Dermis blood vessel endothelial cell (primary cell): Measurements from ENCODE around the gene EME2. TPM values are rescaled to one million over a fixed set of nuclear protein-coding genes. Genes with fewer than 3 reads are reported as not detected.
"Not testable (repeated sequence)": the region's sequence is repeated elsewhere in the genome, so short reads cannot be mapped to it uniquely, and the experiment has no call there.

Experiments
- DNase-seq: peaks from one replicate; pipeline ENCODE4 v3.0.0; 2010
- total RNA-seq: library from RNA; depleted of rRNA; stranded (reverse); fragments of >200 nt; gene quantifications from 2 replicates; pipeline ENCODE4 v1.2.3, GENCODE V29; 2014

The EME2 gene, protein sequence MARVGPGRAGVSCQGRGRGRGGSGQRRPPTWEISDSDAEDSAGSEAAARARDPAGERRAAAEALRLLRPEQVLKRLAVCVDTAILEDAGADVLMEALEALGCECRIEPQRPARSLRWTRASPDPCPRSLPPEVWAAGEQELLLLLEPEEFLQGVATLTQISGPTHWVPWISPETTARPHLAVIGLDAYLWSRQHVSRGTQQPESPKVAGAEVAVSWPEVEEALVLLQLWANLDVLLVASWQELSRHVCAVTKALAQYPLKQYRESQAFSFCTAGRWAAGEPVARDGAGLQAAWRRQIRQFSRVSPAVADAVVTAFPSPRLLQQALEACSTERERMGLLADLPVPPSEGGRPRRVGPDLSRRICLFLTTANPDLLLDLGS
- total RNA-seq: 9.7 and 16.5 TPM in 2 replicates

DNA sequence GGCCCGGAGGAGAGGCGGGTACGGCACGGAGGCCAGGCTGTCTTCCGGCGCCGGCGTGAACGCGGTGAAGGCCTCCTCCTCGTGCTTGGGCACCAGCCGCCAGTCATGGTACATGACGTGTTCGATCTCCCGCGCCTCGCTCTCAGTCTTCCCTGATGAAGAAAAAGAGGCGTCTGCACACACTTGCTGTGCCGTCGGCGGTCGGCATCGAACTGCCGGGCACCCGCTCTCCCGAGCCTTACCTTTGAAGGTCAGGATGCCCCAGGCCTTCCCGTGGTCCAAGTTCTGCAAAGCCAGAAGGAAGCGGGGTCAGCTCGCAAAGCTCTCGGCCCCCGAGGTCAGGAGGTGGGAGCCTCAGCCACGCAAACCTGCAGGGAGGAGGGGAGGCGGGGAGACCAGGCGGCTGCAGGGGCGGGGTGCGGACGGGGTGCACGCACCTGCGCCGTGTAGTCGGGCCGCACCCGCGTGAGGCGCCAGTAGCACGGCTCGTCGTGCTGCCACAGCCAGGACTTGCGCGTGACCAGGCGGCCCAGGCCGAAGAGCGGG, at the start of gene EME2:
Gene EME2, plus strand, starts transcription at position 449 of the 546 bp plus-strand sequence. CDS start 418 bp downstream, outside the sequence.
- peak; percentile 42 for DNase-seq

DNA sequence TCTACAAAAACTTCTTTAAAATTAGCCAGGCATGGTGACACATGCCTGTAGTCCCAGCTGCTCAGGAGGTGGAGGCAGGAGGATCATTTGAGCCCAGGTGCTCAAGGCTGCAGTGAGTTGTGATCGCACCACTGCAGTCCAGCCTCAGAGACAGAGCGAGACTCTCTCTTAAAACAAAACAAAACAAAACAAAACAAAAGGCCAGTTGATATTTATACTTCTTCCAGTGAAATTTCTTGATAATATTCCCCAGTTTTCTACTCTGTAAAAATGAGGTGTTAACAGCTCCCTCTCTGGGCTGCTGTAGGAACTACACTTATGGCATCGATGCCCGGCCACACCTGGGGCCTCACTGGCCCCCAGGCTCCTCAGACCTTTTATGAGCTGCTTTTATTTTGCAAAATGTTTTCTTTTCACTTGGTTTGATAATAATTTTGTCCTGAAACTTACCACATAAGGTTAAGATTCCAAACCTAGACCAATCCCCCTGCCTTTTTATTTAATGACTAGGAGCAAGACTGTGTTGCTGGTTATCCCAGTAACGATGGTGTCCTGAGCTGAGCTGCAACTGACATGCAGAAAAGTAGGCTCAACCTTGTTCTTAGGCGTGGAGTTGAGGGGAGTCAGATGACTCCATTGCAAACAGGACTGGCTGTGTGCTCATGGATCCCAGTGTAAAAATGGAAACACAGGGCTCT, 49.0 kb upstream of the EME2 start:
- peak; percentile 73 for DNase-seq

GRCh38 chr16:1724491-1724890, 48.1 kb upstream of the EME2 start:
- DNase-seq: no peak

- no peak for DNase-seq
These were observed 45.7 kb upstream of the EME2 start for GRCh38 chr16:1726661-1727502.

- DNase-seq: no peak
These were observed 44.7 kb upstream of the EME2 start for GRCh38 chr16:1727651-1728624.

GRCh38 chr16:1729026-1729425, 43.6 kb upstream of the EME2 start:
- DNase-seq: no peak

GRCh38 chr16:1729445-1729844, 43.2 kb upstream of the EME2 start:
- DNase-seq: no peak

DNA sequence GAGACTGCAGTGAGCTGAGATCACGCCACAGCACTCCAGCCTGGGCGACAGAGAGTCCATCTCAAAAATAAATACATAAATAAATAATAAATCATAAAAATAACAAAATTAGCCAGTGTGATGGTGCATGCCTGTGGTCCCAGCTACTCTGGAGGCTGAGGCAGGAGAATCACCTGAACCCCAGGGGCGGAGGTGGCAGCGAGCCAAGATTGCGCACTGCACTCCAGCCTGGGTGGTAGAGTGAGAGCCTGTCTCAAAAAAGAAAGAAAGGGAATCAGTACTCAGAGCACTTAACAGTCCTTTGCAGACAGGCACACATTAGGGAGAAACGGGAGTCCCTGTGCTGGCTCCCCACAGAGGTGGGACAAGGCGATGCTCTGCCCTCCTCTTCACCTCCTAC, 41.5 kb upstream of the EME2 start:
- DNase-seq: no peak

GRCh38 chr16:1731603-1732002, 41.0 kb upstream of the EME2 start:
- no peak for DNase-seq

DNA sequence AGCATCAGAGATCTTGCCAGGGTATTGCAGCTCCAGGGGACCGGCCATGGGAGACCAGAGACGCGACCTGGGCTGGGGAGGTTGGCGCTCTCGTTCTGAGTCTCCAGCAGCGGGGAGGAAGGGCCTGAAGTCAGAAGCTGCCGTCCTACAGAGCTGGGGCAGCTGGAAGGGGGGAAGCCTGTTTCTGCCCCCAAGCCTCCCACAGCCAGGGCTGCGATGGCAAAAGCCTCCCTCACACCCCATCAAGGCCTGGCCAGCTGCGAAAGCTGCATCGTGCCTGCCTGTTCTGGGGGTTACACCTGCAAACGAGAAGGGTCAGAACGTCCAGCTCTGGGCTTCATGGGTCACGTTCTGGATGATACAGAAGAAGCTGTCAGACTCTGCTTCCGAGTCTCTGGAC, 40.5 kb upstream of the EME2 start:
- DNase-seq: no peak

DNA sequence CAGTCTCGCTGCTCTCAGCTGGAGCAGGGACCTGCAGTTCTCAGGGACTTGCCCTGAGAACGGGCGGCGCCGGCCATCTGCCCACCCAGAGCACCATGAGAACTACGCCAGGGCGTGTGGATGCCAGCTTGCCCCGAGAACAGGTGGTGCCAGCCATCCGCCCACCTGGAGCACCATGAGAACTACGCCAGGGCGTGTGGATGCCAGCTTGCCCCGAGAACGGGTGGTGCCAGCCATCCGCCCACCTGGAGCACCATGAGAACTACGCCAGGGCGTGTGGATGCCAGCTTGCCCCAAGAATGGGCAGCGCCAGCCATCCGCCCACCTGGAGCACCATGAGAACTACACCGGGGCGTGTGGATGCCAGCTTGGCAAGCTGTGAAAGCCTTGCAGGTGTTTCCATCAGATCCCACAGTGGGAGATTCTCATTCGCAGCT, 40.0 kb upstream of the EME2 start:
- not testable (repeated sequence) for DNase-seq

DNA sequence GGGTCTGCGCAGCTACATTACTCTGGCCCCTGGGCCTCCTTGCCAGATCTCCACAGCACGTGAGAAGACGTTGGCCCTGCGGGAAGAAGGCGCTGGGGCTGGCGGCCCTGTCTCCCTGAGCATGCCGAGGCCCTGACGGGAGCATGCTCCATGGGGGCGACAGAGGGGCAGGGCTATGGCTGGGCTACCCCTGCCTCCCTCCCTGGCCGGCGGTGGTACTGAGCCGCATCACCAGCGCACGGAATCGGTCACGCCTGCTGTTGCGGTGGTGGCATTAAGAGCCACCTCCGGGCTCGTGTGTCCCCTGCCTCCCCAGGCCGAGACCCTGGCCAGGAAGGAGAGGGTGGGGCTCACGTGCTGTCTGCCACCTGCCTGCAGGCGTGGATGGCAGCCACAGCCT, 38.5 kb upstream of the EME2 start:
- no peak for DNase-seq

DNA sequence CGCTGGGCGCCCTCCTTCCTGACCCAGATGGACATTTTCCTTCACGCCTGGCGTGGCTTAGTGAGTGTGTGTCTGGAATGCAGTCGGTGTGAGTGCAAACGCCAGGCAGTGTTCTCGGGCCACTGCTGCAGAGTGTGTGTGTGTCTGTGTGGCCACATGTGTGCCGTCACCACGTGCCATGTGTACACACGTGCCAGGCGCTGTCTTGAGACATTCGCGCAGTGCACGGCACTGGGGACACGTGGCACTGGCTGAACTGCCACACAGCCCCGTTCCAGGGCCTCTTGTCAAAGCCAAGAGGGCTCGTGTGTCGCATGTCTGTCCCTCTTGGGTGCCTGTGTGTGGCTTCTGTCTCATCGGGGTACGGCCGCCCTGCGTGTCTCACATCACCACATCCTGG, 37.8 kb upstream of the EME2 start:
- DNase-seq: no peak

DNA sequence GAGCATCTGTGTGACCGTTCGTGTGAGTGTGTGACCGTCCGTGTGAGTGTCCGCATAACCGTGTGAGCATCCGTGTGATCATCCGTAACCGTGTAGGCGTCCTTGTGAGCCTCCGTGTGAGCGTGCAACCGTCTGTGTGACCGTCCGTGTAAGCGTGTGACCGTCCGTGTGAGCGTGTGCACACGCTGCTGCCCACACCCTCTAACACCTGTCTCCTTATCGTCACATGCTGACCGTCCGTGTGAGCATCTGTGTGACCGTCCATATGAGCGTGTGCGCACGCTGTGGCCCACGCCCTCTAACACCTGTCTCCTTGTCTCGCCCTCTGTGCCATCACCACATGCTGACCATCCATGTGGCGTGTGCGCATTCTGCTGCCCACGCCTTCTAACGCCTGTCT, 32.4 kb upstream of the EME2 start:
- no peak for DNase-seq

DNA sequence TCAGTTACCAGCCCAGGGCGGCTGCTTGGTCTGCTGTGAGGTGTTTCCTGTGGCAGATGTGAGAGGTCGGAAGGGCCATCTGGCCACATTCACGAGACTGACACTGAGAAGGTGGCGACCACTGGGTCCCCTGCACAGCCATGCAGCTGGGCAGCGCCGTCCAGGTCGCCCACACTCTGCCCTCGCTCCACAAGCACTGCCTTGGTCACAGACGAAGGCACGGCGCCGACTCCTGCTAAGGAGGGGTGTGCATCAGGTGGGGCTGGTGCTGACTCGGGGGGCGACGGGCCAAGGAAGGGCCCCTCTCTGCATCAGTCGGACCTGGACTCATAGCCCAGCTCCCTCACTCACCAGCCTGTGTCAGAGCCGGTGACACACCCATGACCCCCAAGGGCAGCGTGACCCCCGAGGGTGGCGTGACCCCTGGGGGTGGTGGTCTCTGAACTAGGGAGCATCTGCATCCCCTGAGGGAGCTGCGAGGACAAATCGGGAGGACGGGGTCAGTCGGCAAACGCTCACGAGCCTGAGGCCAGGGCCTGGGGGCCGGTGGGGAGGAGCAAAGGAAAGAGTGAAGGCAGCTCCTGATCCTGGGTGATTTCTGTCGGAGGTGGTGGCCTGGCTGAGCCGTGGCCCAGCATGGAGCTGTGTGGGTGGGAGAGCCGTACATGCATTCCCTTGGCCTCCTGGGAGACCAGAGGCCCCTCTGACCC, 31.7 kb upstream of the EME2 start:
- DNase-seq: no peak

DNA sequence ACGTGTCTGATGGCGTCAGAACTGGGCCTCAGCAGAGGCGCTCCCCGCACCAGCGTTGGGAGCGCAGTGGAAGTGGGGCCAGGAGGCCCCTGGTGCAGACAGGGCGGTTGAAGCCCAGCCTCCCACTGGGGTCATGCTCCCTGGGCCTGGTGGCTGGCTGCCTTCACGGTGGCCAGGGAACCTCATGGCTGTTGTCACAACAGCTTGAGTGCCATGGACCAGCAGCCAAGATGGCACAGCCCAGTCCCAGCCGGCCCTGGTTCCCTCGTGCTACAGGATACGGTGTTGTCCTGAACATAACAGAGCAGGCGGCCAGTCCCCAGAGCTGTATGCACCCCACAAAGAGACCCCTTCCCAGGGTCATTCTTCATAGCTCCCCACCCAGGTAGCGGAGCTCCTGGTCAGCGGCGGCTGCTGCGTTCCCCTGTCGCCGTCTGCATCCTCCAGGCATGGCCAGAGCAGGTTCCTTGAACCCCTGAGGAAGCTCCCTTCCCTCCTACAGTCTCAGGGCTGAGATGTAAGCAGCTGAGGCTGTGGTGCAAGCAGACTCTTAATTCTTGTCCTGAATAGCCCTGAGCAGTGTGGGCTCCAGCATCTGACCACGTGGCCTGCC, 31.0 kb upstream of the EME2 start:
- no peak for DNase-seq

DNA sequence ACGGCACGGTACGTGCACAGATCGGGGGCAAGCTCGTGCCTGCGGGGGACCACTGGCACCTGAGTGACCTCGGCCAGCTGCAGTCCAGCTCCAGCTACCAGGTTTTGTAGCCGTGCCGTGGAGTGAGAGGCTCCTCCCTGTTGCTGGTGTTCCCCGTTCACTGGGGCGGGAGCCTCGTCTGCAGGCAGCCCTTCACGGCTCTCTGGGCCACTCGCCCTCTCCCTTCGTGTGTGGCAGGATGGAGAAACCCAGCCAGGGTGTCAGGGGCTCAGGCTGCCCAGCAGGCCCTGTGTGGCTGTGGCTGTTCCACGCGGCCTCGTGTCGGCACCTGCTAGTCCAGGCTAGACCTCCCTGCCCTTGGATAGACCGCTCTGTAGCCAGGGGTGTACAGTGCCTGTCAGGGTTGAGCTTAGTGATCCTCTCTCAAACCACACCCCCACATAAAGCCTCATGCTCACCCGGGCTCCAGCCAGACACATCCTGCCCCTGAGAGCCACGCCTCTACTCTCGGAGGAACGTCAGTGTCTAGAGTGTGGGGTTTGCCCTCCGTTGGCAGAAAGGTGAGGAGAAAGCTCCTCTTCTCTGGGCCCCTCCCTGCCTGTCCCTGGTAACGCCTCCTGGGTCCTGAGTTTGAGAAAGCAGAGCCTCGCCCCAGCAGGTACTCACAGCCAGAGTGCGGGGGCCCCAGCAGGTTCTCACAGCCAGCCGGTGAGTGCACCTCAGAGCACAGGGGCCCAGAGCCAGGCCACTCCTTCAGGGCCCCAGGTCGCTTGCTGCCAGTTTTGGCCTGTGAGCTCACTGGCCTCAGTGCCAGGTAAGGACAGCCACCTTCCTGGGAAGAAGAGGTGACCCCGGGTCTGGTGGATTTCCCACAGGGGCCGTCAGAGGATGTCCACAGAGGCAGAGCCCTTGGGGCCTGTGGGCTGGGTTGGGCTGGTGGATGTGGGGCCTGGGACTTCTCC, 29.0 kb upstream of the EME2 start:
- no peak for DNase-seq

GRCh38 chr16:1744338-1744840, 28.2 kb upstream of the EME2 start:
- DNase-seq: no peak
